Measurements from ENCODE around the gene PPARD.
A peak's percentile ranks its signal among the peaks of the same experiment; 100 is the strongest.

Gene PPARD

DNA sequence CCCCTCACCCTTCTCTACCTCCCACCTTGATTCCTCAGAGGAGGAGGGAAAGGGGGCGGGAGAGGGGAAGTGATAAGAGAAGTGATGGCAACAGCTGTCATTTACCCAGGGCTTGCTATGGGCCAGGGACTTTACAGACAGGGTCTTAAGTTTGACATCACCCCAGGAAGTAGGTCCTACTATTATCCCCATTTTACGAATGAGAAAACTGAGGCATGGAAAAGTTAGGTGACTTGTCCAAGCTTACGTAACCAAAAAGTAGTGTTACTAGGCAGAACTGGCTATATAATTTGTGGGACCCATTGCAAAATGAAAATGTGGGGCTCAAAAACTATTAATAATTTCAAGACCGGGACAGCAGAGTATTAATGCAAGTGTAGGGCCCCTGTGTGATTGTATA is 99.3 kb downstream of the PPARD start:
- no peak for DNase-seq (ENCODE audit: low read depth)

DNA sequence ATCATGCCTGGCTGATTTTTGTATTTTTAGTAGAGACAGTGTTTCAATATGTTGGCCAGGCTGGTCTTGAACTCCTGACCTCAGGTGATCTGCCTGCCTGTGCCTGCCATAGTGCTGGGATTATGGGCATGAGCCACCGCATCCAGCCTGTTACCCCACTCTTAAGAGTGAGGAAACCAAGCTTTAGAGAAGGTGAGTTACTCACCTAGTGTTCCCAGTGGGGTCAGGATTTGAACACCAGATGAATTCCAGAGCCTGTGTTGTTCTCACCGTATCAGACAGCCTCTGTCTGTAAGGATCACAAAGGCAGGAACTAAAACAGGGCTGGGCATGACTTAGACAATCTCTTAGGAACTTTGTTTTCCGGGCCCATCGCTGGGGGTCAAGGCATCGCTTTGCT is 100.3 kb downstream of the PPARD start:
- no peak for DNase-seq (ENCODE audit: low read depth)

DNA sequence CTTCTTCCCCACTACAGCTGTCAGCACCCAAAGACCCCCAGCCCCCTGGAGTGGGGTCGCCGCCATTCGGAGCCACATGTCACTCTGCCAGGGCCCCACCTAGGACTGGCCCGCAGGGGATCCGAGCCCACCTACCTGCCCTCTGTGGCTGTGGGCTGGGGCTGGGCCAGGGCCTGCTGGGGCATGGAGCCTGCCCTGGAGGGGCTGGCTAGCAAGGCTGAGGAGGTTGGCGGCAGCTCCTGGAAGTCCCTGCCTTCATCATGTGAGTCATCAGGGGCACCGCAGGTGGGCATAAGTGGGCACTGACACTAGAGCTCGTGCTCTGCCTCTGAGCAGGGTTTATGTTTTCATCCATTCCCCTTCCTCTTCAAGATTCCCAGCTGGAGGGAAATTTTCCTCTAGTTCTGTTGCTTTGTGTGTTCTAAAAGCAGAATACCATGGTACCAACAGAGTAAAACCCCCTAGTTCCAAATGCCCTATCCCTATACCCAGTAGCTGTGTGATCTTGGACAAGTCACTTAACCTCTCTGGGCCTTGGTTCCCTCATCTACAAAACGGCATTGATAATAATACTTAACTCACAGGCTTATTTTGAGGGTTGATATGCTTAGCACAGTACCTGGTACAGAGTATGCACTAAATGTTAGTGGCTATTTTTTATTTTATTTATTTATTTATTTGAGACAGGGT is 101.1 kb downstream of the PPARD start:
- DNase-seq (ENCODE audit: low read depth): no peak

DNA sequence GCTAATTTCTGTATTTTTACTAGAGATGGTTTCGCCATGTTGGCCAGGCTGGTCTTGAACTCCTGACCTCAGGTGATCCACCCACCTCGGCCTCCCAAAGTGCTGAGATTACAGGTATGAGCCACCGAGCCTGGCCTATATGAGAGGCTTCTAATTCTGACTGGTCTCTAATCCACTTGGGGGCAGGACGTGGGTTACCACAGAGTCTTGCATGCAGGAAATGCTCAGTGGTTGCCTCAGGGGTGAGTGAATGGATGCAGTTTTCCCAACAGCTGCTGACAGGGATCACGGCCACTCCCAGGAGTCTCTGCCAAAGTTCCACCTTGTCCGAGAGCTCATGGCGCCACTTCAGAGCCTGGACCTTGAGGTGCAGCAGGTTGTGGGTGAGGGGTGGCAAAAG is 103.3 kb downstream of the PPARD start:
- no peak for DNase-seq (ENCODE audit: low read depth)

DNA sequence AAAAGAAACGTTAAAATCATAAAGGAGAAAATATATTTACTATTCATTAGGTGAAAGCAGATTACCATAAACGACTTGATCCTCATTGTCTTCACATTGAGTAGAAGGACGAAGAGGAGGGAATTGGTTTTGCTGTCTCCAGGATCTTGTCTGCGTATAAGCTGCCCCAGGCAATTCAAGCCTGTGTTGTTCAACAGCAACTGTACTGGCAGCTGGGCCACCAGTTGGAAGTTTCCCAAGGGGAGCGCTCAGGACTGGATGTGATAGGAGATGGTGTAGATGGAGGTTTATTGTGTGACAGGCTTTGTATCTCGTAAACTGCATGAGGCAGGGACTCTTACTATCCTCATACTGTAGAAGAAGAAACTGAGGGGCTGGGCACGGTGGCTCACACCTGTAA is 105.8 kb downstream of the PPARD start:
- DNase-seq (ENCODE audit: low read depth): no peak

DNA sequence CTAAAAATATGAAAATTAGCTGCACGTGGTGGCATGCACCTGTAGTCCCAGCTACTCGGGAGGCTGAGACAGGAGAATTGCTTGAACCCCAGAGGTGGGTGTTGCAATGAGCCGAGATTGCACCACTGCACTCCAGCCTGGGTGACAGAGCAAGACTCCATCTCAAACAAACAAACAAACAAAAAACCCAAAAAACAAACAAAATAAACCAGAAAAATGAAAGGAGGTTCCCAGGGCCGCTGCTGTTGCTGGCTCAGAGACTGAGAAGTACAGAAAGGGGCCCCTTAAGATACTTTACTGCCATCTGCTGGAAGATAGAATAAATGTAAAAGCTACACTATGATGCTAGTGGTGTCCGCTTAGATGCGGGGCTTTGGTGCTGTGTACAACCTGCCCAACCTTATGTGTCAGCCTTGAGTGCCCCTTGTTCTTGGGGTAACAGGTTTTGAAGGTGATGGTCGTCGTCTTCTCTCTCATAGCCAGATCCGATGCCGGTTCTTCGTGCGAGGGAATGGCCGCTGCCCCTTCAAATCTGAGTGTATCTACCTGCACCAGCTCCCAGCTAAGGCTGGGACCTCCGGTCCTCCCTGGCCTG is 107.0 kb downstream of the PPARD start:
- DNase-seq (ENCODE audit: low read depth): no peak

DNA sequence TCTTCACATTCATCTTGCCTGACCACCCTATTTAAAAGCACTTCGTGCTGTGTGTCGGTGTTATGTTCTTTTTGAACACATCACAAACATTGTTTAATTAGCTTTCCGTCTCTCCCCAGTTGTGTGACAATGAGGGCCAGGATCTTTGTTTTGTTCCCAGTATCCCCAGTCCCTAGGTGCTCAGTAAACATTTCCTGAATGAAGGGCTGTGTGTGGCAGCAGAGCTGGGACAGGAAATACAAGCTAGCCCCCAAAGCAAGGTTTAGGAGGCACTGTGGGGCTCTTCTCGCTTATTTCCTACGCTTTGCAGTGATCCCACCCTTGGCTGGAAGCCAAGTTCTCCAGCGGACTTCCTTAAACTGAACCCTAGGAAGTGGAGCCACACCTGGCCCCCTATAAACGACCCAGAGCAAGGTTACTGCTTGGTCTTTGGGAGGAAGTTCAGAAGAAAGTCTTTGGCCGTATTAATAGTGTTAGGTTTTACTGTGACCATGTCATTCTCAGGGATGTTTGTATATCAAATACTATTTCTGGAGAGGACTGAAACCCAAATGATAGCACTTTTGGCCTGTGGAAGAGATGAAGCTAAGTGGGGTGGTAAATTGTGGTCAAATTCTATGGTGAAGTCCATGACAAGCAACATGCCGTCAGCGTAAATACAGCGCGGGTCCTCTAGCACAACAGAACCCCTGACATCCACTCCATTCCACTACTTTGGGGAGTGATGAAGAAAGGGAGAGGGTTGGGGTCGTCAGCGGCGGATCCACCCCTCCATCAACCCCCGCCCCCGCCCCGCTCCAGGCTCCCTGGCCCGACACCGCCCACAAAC is 109.2 kb downstream of the PPARD start:
- no peak for DNase-seq (ENCODE audit: low read depth)

DNA sequence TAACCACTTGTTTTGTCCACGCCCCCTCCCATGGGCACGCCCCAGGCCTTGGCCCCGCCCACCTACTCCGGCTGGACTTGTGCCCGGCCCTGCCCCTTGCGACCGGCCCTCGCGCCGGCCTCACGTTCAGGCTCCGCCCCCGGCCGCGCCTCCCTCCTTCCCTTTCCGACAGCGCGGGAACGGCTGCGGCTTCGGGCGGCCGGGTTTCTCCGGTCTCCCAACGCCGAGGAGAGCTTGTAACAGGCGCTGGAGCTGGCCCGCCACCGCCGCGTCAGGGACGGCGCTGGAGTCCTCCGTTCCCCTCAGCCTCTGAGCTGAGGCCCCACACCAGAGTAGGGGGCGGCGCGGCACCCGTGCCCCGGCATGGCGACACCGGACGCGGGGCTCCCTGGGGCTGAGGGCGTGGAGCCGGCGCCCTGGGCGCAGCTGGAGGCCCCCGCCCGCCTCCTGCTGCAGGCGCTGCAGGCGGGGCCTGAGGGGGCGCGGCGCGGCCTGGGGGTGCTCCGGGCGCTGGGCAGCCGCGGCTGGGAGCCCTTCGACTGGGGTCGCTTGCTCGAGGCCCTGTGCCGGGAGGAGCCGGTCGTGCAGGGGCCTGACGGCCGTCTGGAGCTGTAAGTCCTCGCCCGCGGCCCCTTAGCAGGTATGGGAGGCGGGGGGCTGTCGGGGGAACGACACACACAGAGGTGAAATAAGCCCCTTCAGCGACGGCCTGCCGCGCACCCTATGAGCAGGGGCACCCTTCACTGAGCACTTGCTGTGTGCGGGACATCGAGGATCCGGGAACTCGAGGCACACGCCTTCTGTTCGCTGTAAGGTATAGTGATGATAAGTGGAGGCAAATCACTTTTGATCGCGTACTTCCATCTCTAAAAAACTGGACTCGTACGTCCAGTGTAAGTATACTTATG is 110.1 kb downstream of the PPARD start, which contains the start of gene FANCE:
Gene FANCE, plus strand, starts transcription at position 156 of the 908 bp plus-strand sequence. Its CDS starts 208 bp downstream, at position 364.
- peak; percentile 78 for DNase-seq (ENCODE audit: low read depth)

DNA sequence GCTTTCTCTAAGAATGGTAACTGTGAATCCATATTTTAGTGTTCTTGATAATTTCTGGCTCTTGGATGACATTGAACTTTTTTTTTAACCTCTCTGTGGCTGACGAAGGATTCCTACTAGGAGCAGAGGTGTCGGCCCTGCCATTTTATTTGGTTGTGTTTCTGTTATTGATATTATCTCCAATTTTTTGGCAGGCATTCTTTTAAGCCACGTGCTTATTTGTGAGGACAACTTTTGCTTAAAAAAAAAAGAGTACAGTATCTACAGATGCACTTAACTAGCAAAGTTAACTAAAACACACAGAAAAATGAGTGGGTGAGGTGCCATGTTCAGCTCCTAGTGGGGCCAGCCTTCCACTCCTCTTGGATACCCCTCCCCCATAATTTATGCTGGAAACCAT is 110.9 kb downstream of the PPARD start:
- DNase-seq (ENCODE audit: low read depth): no peak

DNA sequence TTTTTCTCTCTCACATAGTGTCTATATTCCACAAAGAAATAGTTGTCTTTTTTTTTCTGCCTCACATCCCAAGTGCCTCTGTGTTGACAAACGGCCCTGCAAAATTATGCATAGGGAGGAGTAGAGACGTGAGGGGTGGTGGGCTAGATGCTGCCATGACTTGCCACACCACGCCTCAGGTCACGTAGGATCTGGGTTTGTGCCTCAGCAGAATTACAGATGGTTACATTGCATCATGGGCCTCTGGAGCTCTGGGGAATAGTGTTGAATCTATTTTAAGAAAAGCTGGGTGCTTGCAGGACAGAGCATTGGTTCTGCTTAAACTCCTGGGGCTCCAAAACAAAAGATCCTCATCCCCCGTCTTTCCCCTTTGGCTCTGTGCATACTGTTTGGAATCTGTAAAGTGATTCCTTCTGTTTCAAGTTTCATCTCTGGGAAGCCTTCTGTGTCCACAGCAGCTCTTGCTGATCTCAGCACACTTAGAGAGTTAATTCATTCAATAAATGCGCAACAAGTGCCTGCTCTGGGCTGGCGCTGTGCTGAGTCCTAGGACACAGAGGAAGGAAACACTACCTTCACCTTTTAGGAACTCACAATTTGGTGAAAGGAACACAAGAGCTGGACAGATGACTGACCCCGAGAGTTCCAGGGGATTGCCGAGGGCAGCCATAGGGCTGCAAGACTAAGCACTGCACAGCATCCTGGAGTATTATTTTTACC is 112.2 kb downstream of the PPARD start:
- no peak for DNase-seq (ENCODE audit: low read depth)

DNA sequence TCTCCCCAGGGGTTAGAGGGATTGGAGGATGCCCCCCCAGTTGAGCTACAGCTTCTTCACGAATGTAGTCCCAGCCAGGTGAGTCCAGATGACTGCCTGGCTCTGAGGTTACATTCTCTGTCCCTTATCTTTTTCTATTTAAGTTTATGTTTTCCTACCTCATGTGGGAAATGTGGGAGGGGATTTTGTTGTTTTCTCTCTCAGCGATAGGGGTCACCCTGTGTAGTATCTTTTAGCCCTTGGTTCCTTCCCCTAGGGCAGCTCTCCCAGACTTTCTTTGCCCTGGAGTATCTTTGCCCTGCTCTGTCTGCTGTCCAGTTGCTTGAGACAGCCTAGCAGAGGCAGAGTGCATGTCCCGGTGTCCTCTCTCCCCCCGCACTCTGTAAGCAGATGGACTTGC is 115.5 kb downstream of the PPARD start:
- no peak for DNase-seq (ENCODE audit: low read depth)

DNA sequence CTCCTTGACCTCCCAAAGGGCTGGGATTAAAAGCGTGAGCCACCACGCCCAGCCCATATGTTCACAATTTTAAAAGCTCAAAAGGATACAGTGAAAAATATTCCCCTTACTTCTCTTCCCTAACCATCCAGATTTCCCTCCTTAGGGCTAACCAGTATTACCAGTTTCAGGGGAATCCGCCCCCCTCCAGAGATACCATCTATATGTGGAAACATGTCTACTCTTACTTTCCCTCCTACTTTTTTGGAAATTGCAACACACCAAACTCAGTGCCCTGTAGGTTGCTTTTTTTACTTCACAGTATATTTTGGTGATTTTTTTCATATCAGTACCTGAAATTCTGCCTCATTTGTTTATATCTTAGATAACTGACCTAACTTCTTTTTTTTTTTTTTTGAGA is 118.9 kb downstream of the PPARD start:
- no peak for DNase-seq (ENCODE audit: low read depth)

DNA sequence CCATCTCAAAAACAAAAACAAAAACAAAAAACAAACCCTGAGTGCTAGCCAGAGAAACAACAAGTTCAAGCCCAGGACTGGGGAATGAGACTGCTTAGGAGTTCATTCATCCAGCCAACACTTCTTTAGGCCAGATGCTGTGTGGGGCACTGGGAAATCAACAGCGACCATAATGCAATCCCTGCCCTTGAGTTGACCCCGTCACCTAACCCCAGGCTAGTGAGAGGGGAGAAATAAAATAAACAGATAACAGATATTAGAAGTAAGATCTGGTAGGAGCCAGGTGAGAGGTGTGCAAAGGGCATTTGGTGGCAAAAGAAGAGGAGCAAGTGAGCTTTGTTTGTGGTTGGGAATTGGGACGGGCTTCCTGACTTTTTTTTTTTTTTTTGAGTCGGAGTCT is 120.9 kb downstream of the PPARD start:
- no peak for DNase-seq (ENCODE audit: low read depth)

DNA sequence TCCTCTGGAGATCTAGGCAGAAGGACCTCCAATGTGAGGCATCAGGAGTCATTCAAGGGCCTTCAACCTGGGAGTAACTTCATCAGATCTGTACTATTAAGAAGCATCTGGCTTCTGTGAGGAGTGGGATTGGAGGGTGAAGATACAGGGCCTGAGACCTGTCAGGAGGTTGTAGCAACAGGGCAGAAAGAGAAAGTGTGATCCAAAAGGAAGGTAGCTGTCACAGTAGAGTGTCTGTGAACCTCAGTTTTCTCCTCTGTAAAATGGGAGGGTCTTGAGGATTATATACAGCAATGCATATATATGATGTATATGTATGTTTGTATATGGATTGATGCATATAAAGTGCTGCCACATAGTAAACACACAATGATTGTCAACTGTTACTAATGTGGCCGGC is 123.3 kb downstream of the PPARD start:
- DNase-seq (ENCODE audit: low read depth): no peak

DNA sequence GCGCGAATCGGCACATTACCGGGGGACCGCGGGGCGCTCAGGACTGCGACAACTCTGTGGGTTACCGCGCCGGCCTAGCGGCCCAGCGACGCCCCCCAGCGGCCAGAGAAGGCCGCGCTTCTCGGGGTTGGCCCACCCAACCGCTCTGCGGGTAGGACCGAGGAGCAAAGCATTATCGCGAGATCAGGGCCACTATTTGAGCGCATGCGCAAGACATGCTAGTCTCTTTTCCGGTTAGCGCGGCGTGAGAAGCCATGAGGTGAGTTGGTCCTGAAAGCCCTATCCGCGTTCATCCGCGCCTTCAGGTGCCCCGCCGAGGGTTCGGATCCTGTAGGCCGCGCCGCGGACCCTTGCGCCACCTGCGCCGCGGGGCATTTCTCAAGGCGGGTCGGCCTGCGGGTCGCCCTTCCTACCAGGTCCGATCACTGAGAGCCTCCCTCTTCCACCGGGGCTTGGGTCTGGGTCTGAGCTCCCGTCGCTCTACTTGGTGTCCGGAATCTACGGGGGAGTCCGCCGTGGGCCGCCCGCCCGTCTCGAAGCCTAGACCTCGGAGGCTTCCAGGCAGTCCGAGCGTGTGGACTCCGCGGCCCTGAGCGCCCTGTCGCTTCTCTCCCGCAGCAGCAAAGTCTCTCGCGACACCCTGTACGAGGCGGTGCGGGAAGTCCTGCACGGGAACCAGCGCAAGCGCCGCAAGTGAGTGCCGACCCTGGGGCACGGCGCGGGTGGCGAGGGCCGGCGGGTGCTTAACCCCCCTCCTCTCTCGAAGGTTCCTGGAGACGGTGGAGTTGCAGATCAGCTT is 126.0 kb downstream of the PPARD start, which contains the start of gene RPL10A:
Gene RPL10A, plus strand, starts transcription at position 221 of the 799 bp plus-strand sequence. Its CDS starts 34 bp downstream, at position 255.
- DNase-seq (ENCODE audit: low read depth): peak; percentile 96

DNA sequence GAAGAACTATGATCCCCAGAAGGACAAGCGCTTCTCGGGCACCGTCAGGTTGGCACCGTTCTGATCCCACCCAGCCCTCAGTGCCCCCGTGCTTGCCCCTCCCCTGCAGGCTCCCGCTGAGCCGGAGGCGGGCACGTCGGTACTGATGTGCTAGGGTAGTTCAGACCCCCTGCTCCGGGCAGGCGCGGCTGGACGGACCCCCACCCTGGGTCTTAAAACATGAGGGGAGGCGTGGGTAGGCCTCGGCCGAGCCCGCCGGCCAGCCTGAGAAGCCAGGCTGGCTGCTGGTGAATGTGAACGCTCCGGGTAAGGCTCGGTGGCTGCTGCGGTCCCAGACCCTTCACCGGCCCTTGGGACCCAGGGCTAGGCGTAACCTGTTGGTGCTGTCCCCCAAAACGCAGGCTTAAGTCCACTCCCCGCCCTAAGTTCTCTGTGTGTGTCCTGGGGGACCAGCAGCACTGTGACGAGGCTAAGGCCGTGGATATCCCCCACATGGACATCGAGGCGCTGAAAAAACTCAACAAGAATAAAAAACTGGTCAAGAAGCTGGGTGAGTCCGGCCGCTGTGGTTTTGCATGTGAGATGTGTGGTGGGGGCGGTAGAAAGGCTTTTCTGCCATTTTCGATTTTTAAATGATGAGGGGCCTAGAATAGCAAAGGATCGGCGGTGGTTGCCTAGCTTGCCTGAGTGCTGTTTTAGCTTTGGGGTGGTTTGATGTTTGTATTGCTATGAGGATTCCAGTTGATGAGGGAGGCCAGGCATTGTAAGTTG is 126.8 kb downstream of the PPARD start:
- no peak for DNase-seq (ENCODE audit: low read depth)

DNA sequence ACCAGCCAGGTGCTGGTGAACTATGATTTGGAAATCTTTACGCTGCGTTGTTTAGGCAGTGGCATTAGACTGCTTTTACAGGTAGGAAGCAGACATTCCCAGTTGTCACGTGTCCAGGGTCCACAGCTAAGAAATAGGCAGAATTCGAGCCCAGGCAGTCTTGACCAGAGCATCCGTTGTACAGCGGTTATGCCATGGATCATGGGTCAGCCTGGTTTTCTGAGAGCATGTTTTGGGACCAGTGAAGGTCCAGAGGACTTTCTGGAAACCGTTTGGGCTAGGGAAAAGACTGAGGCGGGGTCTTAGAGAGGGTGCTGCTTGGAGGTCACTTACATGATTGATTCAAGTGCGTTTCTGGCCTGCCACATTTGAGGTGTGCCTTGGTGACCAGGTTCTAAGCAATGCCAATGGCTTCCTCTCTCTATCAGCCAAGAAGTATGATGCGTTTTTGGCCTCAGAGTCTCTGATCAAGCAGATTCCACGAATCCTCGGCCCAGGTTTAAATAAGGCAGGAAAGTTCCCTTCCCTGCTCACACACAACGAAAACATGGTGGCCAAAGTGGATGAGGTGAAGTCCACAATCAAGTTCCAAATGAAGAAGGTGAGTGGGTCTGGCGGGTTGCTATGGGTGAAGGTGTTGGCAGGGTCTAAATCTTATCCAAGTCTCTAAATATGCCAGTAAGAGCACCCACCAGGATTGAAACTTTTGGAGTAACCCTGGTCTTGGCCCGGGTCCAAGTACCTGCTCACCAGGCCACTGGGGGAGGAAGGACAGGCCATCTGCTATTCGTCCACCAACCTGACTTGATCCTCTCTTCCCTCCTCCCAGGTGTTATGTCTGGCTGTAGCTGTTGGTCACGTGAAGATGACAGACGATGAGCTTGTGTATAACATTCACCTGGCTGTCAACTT is 127.6 kb downstream of the PPARD start:
- DNase-seq (ENCODE audit: low read depth): no peak

DNA sequence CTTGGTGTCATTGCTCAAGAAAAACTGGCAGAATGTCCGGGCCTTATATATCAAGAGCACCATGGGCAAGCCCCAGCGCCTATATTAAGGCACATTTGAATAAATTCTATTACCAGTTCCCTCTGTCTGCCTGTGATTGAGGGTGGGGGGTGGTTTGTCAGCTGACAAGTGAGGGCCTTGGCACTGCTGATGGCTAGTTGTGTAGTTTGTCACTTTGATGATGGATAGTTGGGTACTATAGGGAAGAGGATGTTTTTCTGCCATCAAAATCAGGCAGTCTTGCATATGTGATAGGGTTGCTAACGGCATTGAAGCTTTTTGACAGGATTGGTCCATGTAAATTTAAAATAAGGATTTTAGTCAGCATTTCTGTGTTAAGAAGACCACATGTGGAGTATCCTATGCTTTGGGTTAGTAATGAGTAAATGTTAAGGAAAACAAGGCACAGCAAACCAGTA is 128.3 kb downstream of the PPARD start:
- no peak for DNase-seq (ENCODE audit: low read depth)

Measured in stimulated activated CD4-positive, alpha-beta T cell treated with anti-CD3 and anti-CD28 coated beads, Interleukin-2, amount 100 ng/mL, for 4 hours (primary cell).